Pancreas (tissue), 10 donors: Measurements from ENCODE around the gene PROX2. TPM values are rescaled to one million over a fixed set of nuclear protein-coding genes. Genes with fewer than 3 reads are reported as not detected.
A peak's percentile ranks its signal among the peaks of the same experiment; 100 is the strongest.

Source experiments
- ATAC-seq, 4 donors: fragments of 200-7000 bp; cut with Tn5 transposase; one replicate each; pipeline versions ENCODE4 v1.8.0 to v1.9.1; 2020; ENCODE audit warnings: mild to moderate bottlenecking in 4 of 4, moderate library complexity in 4 of 4
- DNase-seq, 6 donors: peaks; one replicate each; pipeline ENCODE4 v3.0.0-alpha.2; 2020
- FAIRE-seq: peaks from 2 replicates; lab custom pipeline; 2012; peaks lifted over from hg19 to GRCh38; lab: Jason Lieb, UNC
- H3K27ac ChIP-seq, 4 donors: fragments of 200-600 bp; sonication (generic); 1 replicate in 3 of 4; 2 replicates in 1 of 4; pipeline versions ENCODE4 v1.5.0 to v1.8.0; 2020
- H3K27me3 ChIP-seq, 4 donors: fragments of 200-600 bp; one replicate each; pipeline ENCODE4 v1.8.0; 2021
- H3K36me3 ChIP-seq, 3 donors: fragments of 200-600 bp; sonication (generic) in 1 of 3; one replicate each; pipeline versions ENCODE4 v1.5.0 to v1.8.0; 2020 to 2021
- H3K4me1 ChIP-seq, 3 donors: fragments of 200-600 bp; one replicate each; pipeline ENCODE4 v1.8.0; 2021
- H3K4me3 ChIP-seq, 4 donors: fragments of 200-600 bp; sonication (generic) in 2 of 4; one replicate each; pipeline versions ENCODE4 v1.5.0 to v1.8.0; 2020 to 2021
- H3K9me3 ChIP-seq, 4 donors: fragments of 200-600 bp; one replicate each; pipeline ENCODE4 v1.8.0; 2021
- WGBS, 2 donors: extraction: QIAGEN DNeasy Blood & Tissue Kit; methylation state at CpG; one replicate each; pipeline ENCODE4 v1.1.7; 2013; 5-methylcytosine and 5-hydroxymethylcytosine counted together
- intact Hi-C, 3 donors: fragments of 100-400 bp; cut with DNase I; formaldehyde crosslinking; loops; one replicate each; pipeline versions ENCODE4 v1.11.1 to v1.14.2; 2022
- polyA plus RNA-seq, 2 donors: library from polyadenylated mRNA; stranded (reverse); fragments of 200-250 nt; gene quantifications; one replicate each; pipeline ENCODE4 v1.2.3, GENCODE V29; 2013
- total RNA-seq, 6 donors: library from RNA; stranded (reverse); fragmentation: NEBNext Ultra II Directional in 4 of 6; extraction: Animal tissue kit (Norgen Biotek cat#: 25700) in 4 of 6; gene quantifications; one replicate each; pipeline versions ENCODE4 v1.2.1 to v1.2.4, GENCODE V29; 2021 to 2023
- TF ChIP-seq, protein P1 (sequence below), 4 donors: fragments of 200-600 bp; sonication (generic) in 3 of 4; IDR thresholded peaks; one replicate each; pipeline versions ENCODE4 v1.5.0 to v1.8.0; 2021; ENCODE audit warnings: antibody characterized with exemption in 4 of 4
- donor health status: healthy with polysubstance abuse.
- donor health status: DM: no; HTN: no; CAD: no; lungs with moderate emphysema.
- donor health status: DM: no; HTN: no; CAD: no.
- donor health status: control.
- donor health status: control.
- donor health status: Bipolar disorder and iron deficiency.
- donor health status: DM: yes; HTN: yes; CAD: no.
- donor health status: DM: no; HTN: no; CAD: no.
- donor health status: DM: no; HTN: no; CAD: no.
- donor health status: DM: yes; HTN: yes; CAD: no.

The PROX2 gene
- total and polyA plus RNA-seq, 8 donors: not detected

DNA sequence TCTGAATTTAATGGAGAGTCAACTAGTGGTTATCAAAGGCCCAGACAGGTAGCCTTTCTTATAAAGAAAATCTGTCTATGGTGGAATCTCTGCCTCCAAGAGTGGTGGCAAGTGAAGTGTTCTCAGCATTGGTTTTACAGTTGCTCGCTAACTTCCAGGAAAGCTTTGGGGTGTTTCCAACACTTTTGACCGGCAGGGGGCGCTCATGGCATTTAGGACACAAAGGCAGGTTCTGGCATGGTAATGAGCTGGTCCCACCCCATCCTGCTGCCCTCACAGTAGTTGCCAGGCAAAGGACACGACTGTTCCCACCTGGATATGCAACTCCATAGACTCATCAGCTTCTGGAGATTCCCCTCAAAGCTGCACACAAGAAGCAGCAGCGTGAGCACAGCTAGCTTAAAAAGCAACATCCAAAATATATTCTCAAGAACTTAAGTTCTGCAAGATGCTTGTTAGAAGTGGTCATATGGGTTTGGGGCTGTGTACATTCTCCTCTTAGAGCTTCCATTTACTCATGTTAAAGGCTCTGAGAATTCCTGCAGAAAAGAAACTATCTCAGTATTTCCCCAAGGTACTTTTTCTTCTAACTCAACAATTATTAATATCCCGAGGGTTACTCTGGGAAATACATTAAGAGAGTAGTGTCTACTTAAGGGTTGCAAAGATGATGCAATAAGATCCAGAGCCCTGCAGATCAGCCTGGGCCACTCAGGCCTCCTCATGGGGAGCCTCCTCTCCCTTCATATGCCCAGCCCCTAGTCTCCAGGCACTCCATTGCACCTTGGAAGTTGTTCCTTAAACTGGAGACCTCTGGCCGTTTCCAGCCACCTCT lies 14.8 kb downstream of the PROX2 start:
- intact Hi-C loops: loop anchor here in 1 of 3 donors (5.0 kb wide), 1 partner anchor 46 kb away; no protein-coding TSS in a partner anchor
- no peak overlapping the region for H3K27ac ChIP-seq
- TF ChIP-seq, protein P1, sequence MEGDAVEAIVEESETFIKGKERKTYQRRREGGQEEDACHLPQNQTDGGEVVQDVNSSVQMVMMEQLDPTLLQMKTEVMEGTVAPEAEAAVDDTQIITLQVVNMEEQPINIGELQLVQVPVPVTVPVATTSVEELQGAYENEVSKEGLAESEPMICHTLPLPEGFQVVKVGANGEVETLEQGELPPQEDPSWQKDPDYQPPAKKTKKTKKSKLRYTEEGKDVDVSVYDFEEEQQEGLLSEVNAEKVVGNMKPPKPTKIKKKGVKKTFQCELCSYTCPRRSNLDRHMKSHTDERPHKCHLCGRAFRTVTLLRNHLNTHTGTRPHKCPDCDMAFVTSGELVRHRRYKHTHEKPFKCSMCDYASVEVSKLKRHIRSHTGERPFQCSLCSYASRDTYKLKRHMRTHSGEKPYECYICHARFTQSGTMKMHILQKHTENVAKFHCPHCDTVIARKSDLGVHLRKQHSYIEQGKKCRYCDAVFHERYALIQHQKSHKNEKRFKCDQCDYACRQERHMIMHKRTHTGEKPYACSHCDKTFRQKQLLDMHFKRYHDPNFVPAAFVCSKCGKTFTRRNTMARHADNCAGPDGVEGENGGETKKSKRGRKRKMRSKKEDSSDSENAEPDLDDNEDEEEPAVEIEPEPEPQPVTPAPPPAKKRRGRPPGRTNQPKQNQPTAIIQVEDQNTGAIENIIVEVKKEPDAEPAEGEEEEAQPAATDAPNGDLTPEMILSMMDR (IDR thresholded peaks at IDR 0.05): peak; percentile 77 to 85 (median 84)
- peak; percentile 76 to 99 (median 90) for DNase-seq
- no peaks in the 10 kb centered on the region for H3K27me3 ChIP-seq
- H3K36me3 ChIP-seq: no peaks in the 10 kb centered on the region
- H3K4me1 ChIP-seq: no peaks in the 10 kb centered on the region
- no peaks in the 10 kb centered on the region for H3K9me3 ChIP-seq
- peak; percentile 76 to 91 (median 88) for ATAC-seq
- no peak overlapping the region for H3K4me3 ChIP-seq
- FAIRE-seq: no peak
- 21 to 26% methylated on average over 7 of the region's 7 CpGs for WGBS, 2 donors

GRCh38 chr14:74859757-74860552 lies 16.0 kb downstream of the PROX2 start:
- ATAC-seq (no peak), FAIRE-seq (no peak), DNase-seq (no peak)
- H3K9me3 ChIP-seq: no peaks in the 10 kb centered on the region
- WGBS, 2 donors: 38 to 46% methylated on average over 10 of the region's 10 CpGs
- TF ChIP-seq, protein P1 (IDR thresholded peaks at IDR 0.05): no peak
- intact Hi-C loops: loop anchor here in 2 of 3 donors (5.0 kb wide), 1 partner anchor 47 kb away; no protein-coding TSS in a partner anchor
- no peaks in the 10 kb centered on the region for H3K4me1 ChIP-seq
- H3K27ac ChIP-seq: no peak overlapping the region
- H3K27me3 ChIP-seq: no peaks in the 10 kb centered on the region
- H3K36me3 ChIP-seq: no peaks in the 10 kb centered on the region
- H3K4me3 ChIP-seq: no peak overlapping the region

- WGBS, 2 donors: 53 to 67% methylated on average over 1 of the region's 1 CpG
- intact Hi-C loops: loop anchor here in 1 of 3 donors (5.0 kb wide), 1 partner anchor 49 kb away; no protein-coding TSS in a partner anchor
- H3K27ac ChIP-seq: no peak overlapping the region
- no peaks in the 10 kb centered on the region for H3K4me1 ChIP-seq
- no peaks in the 10 kb centered on the region for H3K36me3 ChIP-seq
- no peaks in the 10 kb centered on the region for H3K27me3 ChIP-seq
- ATAC-seq (no peak), FAIRE-seq (no peak), DNase-seq (no peak)
- no peak overlapping the region for H3K4me3 ChIP-seq
- no peaks in the 10 kb centered on the region for H3K9me3 ChIP-seq
- TF ChIP-seq, protein P1 (IDR thresholded peaks at IDR 0.05): no peak
Measured at GRCh38 chr14:74858022-74858421, 17.9 kb downstream of the PROX2 start.

- DNase-seq (no peak), FAIRE-seq (no peak), ATAC-seq (peak in 1 of 4 donors; percentile 45)
- Histone ChIP-seq H3K4me3 (no peak overlapping the region), H3K4me1 (no peaks in the 10 kb centered on the region), H3K36me3 (no peaks in the 10 kb centered on the region), H3K27ac (no peak overlapping the region), H3K9me3 (no peaks in the 10 kb centered on the region), H3K27me3 (no peaks in the 10 kb centered on the region)
- 68 to 86% methylated on average over 1 of the region's 1 CpG for WGBS, 2 donors
- intact Hi-C loops: loop anchor here in 1 of 3 donors (5.0 kb wide), 1 partner anchor 51 kb away; no protein-coding TSS in a partner anchor
- TF ChIP-seq, protein P1 (IDR thresholded peaks at IDR 0.05): no peak
Measured at GRCh38 chr14:74856366-74856765, 19.6 kb downstream of the PROX2 start.
